ENCODE results near the gene AP2S1.

The AP2S1 gene

DNA sequence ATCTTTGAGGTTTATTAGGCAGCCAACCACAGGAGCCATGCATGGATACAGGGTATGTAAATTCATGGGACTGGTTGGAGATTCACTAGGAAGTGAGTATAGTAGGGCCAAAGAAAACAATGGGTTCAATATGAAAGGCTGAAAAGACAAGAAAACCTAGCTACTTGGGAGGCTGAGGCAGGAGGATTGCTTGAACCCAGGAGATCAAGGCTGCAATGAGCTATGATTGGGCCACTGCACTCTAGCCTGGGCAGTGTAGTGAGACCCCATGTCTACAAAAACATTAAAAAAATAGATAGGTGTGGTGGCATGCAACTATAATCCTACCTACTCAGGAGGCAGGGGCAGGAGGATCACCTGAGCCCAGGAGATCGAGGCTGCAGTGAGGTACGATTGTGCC, 51.9 kb downstream of the AP2S1 start:
- TF ChIP-seq, protein P1, sequence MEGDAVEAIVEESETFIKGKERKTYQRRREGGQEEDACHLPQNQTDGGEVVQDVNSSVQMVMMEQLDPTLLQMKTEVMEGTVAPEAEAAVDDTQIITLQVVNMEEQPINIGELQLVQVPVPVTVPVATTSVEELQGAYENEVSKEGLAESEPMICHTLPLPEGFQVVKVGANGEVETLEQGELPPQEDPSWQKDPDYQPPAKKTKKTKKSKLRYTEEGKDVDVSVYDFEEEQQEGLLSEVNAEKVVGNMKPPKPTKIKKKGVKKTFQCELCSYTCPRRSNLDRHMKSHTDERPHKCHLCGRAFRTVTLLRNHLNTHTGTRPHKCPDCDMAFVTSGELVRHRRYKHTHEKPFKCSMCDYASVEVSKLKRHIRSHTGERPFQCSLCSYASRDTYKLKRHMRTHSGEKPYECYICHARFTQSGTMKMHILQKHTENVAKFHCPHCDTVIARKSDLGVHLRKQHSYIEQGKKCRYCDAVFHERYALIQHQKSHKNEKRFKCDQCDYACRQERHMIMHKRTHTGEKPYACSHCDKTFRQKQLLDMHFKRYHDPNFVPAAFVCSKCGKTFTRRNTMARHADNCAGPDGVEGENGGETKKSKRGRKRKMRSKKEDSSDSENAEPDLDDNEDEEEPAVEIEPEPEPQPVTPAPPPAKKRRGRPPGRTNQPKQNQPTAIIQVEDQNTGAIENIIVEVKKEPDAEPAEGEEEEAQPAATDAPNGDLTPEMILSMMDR (IDR thresholded peaks at IDR 0.05; ENCODE audit: insufficient read depth, low read length, poor library complexity, severe bottlenecking), result no peak
- Histone ChIP-seq H3K4me3 (replicated peaks; ENCODE audit: low read depth, low read length) (no peak overlapping the region), H3K27me3 (replicated peaks; ENCODE audit: control insufficient read depth, insufficient read depth, low read length) (no peaks in the 10 kb centered on the region), H3K36me3 (ENCODE audit: control insufficient read depth, insufficient read depth, low read length) (no peaks in the 10 kb centered on the region)
- DNase-seq (ENCODE audit: extremely low read depth, insufficient read length), result no peak

DNA sequence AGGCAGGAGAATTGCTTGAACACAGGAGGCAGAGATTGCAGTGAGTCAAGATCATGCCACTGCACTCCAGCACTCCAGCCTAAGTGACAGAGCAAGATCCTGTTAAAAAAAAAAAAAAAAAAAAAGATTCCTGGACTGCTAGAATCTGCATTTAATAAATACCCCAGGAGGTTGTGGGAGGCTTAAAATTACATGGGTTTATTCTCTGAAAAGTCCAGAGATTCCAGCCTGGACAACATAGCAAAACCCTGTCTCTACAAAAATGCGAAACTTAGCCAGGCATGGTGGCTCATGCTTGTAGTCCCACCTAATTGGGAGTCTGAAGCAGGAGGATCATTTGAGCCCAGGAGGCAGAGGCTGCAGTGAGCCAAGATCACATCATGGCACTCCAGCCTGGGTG, 52.8 kb downstream of the AP2S1 start:
- Histone ChIP-seq H3K36me3 (ENCODE audit: control insufficient read depth, insufficient read depth, low read length) (no peaks in the 10 kb centered on the region), H3K4me3 (replicated peaks; ENCODE audit: low read depth, low read length) (no peak overlapping the region), H3K27me3 (replicated peaks; ENCODE audit: control insufficient read depth, insufficient read depth, low read length) (no peaks in the 10 kb centered on the region)
- TF ChIP-seq, protein P1 (IDR thresholded peaks at IDR 0.05; ENCODE audit: insufficient read depth, low read length, poor library complexity, severe bottlenecking), result no peak
- no peak for DNase-seq (ENCODE audit: extremely low read depth, insufficient read length)

DNA sequence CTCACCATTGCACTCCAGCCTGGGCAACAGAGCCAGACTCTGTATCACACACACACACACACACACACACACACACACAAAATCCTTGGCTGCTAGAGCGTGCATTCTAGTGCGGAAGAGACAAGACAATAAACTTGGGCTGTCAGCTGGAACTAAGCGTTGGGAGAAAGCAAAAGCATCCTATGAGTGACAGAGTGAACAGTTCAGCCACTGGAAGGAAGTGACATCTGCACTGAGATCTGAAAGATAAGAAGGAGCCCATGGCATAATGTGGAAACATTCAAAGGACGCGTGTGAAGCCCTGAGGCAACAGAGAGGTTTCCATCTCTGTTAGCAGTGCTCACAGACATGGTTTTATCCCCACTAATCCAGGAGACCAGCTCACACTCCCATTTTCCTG, 58.7 kb downstream of the AP2S1 start:
- no peak for DNase-seq (ENCODE audit: extremely low read depth, insufficient read length)

DNA sequence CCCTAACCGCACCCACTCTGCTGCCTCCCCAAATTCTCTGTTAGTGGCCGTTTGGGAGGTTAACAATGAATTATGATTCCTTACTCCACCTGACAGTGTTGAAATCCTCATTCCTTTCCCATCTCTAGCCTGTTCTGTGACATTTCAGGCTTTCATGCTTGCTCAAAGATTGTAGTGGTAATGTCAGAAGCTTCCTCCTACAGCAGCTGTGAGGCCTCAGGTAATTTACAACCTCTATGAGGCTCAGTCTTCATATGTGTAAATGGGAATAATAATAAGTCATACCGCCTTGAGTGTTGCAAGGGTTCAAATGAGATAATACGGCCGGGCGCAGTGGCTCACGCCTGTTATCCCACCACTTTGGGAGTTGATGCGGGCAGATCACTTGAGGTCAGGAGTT, 61.3 kb downstream of the AP2S1 start:
- Histone ChIP-seq H3K36me3 (ENCODE audit: control insufficient read depth, insufficient read depth, low read length) (no peaks in the 10 kb centered on the region), H3K4me3 (replicated peaks; ENCODE audit: low read depth, low read length) (no peak overlapping the region), H3K27me3 (replicated peaks; ENCODE audit: control insufficient read depth, insufficient read depth, low read length) (no peaks in the 10 kb centered on the region)
- DNase-seq (ENCODE audit: extremely low read depth, insufficient read length), result no peak
- TF ChIP-seq, protein P1 (IDR thresholded peaks at IDR 0.05; ENCODE audit: insufficient read depth, low read length, poor library complexity, severe bottlenecking), result no peak

More for the DNA sequence above, 58.7 kb downstream of the AP2S1 start:
- Histone ChIP-seq H3K27me3 (replicated peaks; ENCODE audit: control insufficient read depth, insufficient read depth, low read length) (no peaks in the 10 kb centered on the region), H3K4me3 (replicated peaks; ENCODE audit: low read depth, low read length) (no peak overlapping the region), H3K36me3 (ENCODE audit: control insufficient read depth, insufficient read depth, low read length) (no peaks in the 10 kb centered on the region)
- TF ChIP-seq, protein P1 (IDR thresholded peaks at IDR 0.05; ENCODE audit: insufficient read depth, low read length, poor library complexity, severe bottlenecking), result no peak

DNA sequence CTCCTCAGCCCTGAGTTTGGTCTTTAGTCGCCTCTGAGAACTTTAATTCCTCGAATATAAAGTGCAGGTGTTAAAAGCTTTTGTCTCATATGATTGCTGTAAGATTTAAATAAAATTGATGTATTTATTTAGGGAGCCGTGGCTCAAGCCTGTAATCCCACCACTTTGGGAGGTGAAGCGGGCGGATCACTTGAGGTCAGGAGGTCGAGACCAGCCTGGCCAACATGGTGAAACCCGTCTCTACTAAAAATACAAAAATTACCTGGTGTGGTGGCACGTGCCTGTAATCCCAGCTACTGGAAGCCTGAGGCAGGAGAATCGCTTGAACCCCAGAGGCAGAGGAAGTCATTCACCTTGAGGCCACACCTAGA, 61.7 kb downstream of the AP2S1 start:
- H3K4me3 ChIP-seq (replicated peaks; ENCODE audit: low read depth, low read length), result no peak overlapping the region
- TF ChIP-seq, protein P1 (IDR thresholded peaks at IDR 0.05; ENCODE audit: insufficient read depth, low read length, poor library complexity, severe bottlenecking), result no peak
- H3K36me3 ChIP-seq (ENCODE audit: control insufficient read depth, insufficient read depth, low read length), result no peaks in the 10 kb centered on the region
- DNase-seq (ENCODE audit: extremely low read depth, insufficient read length), result no peak
- no peaks in the 10 kb centered on the region for H3K27me3 ChIP-seq (replicated peaks; ENCODE audit: control insufficient read depth, insufficient read depth, low read length)

DNA sequence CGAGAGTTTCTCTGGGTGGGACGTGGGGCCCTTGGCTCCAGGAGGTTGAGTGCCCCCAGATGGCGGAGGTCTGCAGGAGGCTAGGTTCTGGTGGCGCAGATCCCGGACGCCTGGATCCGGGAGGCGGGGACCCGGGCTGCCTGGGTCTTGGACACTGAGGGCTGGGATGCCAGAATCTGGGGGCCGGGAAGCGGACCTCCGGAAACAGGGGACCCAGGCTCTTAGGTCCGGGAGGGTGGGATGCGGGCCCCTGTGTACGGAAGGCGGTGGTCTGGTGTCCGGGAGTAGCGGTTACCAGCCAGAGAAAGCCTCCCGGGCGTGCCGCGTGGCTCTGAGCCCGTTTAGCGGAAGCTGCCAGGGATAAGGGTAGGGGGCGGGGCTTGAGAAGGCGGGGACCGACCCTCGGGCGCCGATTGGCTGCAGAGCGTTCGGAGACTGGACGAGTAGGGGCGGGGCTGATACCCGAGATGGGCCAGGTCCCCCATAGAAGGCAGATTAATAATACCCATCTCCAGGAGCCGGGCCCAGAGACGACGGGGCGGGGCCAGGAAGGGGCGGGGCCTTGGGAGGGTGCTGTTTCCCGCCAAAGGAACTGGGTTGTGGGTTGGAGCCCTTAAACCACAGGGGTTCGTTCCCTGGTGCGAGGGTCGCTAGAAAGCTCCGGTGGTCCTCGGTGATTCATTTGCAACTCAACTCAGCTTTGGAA, 62.2 kb downstream of the AP2S1 start, which contains the start of gene SLC1A5:
Gene SLC1A5, minus strand, starts transcription at position 333 of the 706 bp plus-strand sequence. CDS start 629 bp downstream, outside the sequence.
- Histone ChIP-seq H3K36me3 (ENCODE audit: control insufficient read depth, insufficient read depth, low read length) (peaks cover 2% of the 10 kb centered on the region; the same call in 1 of the 2 replicates), H3K4me3 (replicated peaks; ENCODE audit: low read depth, low read length) (peak within 1 kb of the TSS; percentile 89), H3K27me3 (replicated peaks; ENCODE audit: control insufficient read depth, insufficient read depth, low read length) (no peaks in the 10 kb centered on the region)
- DNase-seq (ENCODE audit: extremely low read depth, insufficient read length), result peak; percentile 97
- TF ChIP-seq, protein P1 (IDR thresholded peaks at IDR 0.05; ENCODE audit: insufficient read depth, low read length, poor library complexity, severe bottlenecking), result no peak
